HEK293 (cell line): ENCODE data around the gene SLC27A2.

Experiments
- CTCF ChIA-PET: fragments of 350-600 bp; formaldehyde crosslinking; extraction: SDS; loops from one replicate; lab custom pipeline; 2021; ENCODE audit warnings: antibody characterized with exemption; lab: Yijun Ruan, JAX
- POLR2A ChIA-PET: fragments of 300-600 bp; formaldehyde crosslinking; extraction: SDS; loops from one replicate; lab custom pipeline; 2020; ENCODE audit warnings: antibody characterized with exemption, inconsistent platforms; lab: Yijun Ruan, JAX
- H3K27ac ChIP-seq: fragments of 200-500 bp; sonication (Bioruptor generic); 2 replicates; pipeline ENCODE4 v1.5.1; 2014; ENCODE audit warnings: low read depth, low read length, control low read depth, inconsistent platforms; ENCODE audit errors: extremely low read depth
- H3K36me3 ChIP-seq, 2 experiments: fragments of 200-500 bp in 1 of 2; sonication (Bioruptor generic) in 1 of 2; 1 replicate in 1 of 2; 2 replicates in 1 of 2; pipeline ENCODE4 v1.5.1; 2014 to 2017; ENCODE audit warnings: inconsistent platforms in 2 of 2, low read length in 2 of 2; ENCODE audit not compliant: control insufficient read depth in 2 of 2, insufficient read depth in 1 of 2
- H3K4me1 ChIP-seq: fragments of 200-500 bp; sonication (Bioruptor generic); 2 replicates; pipeline ENCODE4 v1.5.1; 2014; ENCODE audit warnings: mild to moderate bottlenecking, low read length, inconsistent platforms; ENCODE audit not compliant: control insufficient read depth, insufficient read depth
- H3K4me3 ChIP-seq: 2 replicates; pipeline ENCODE4 v1.5.1; 2011; ENCODE audit warnings: low read depth, mild to moderate bottlenecking, control low read depth, low read length, moderate library complexity
- H3K9me3 ChIP-seq: fragments of 200-500 bp; sonication (Bioruptor generic); 2 replicates; pipeline ENCODE4 v1.5.1; 2014; ENCODE audit warnings: low read depth, low read length, inconsistent platforms; ENCODE audit not compliant: control insufficient read depth, insufficient read depth
- HOXA7 ChIP-seq: sonication (generic); formaldehyde crosslinking; IDR thresholded peaks from 2 replicates; pipeline ENCODE4 v1.8.1; 2022; ENCODE audit warnings: missing genetic modification reagents, borderline replicate concordance
- MEIS1 ChIP-seq: sonication (generic); formaldehyde crosslinking; IDR thresholded peaks from 2 replicates; pipeline ENCODE4 v1.8.1; 2022; ENCODE audit warnings: missing genetic modification reagents, mild to moderate bottlenecking, borderline replicate concordance
- SP3 ChIP-seq: fragments of 450-650 bp; formaldehyde crosslinking; IDR thresholded peaks from 2 replicates; pipeline ENCODE4 v1.5.1; 2016; ENCODE audit warnings: missing biosample characterization, missing genetic modification characterization
- ZNF114 ChIP-seq: fragments of 450-650 bp; formaldehyde crosslinking; IDR thresholded peaks from 2 replicates; pipeline ENCODE4 v1.5.0; 2017; ENCODE audit warnings: missing biosample characterization, missing genetic modification characterization
- ZNF146 ChIP-seq: fragments of 450-650 bp; formaldehyde crosslinking; IDR thresholded peaks from 2 replicates; pipeline ENCODE4 v1.5.1; 2016; ENCODE audit warnings: missing biosample characterization, missing genetic modification characterization
- ZNF155 ChIP-seq: fragments of 450-650 bp; formaldehyde crosslinking; IDR thresholded peaks from 2 replicates; pipeline ENCODE4 v1.5.1; 2016; ENCODE audit warnings: missing biosample characterization, missing genetic modification characterization
- ZNF2 ChIP-seq: fragments of 450-650 bp; formaldehyde crosslinking; IDR thresholded peaks from 2 replicates; pipeline ENCODE4 v1.5.1; 2016; ENCODE audit warnings: missing biosample characterization, missing genetic modification characterization
- ZNF302 ChIP-seq: fragments of 450-650 bp; formaldehyde crosslinking; IDR thresholded peaks from 2 replicates; pipeline ENCODE4 v1.5.1; 2016; ENCODE audit warnings: missing biosample characterization, missing genetic modification characterization, low read depth
- ZNF366 ChIP-seq: fragments of 450-650 bp; formaldehyde crosslinking; conservative IDR thresholded peaks from 2 replicates; pipeline ENCODE4 v1.5.1; 2016; ENCODE audit warnings: missing biosample characterization, missing genetic modification characterization
- ZNF37A ChIP-seq: fragments of 450-650 bp; IDR thresholded peaks from 2 replicates; pipeline ENCODE4 v1.5.1; 2018; ENCODE audit warnings: missing biosample characterization, missing genetic modification characterization
- ZNF521 ChIP-seq: fragments of 450-650 bp; formaldehyde crosslinking; IDR thresholded peaks from 2 replicates; pipeline ENCODE4 v1.5.1; 2017; ENCODE audit warnings: missing biosample characterization, mild to moderate bottlenecking, missing genetic modification characterization
- ZNF548 ChIP-seq: fragments of 450-650 bp; formaldehyde crosslinking; IDR thresholded peaks from 2 replicates; pipeline ENCODE4 v1.5.1; 2016; ENCODE audit warnings: missing biosample characterization, missing genetic modification characterization
- ZNF558 ChIP-seq: fragments of 450-650 bp; formaldehyde crosslinking; IDR thresholded peaks from 2 replicates; pipeline ENCODE4 v1.5.1; 2016; ENCODE audit warnings: missing biosample characterization, missing genetic modification characterization
- ZNF600 ChIP-seq: fragments of 450-650 bp; formaldehyde crosslinking; IDR thresholded peaks from 2 replicates; pipeline ENCODE4 v1.5.1; 2016; ENCODE audit warnings: missing biosample characterization, missing genetic modification characterization
- ZNF621 ChIP-seq: fragments of 450-650 bp; formaldehyde crosslinking; IDR thresholded peaks from 2 replicates; pipeline ENCODE4 v1.5.1; 2017; ENCODE audit warnings: missing biosample characterization, missing genetic modification characterization
- ZNF670 ChIP-seq: fragments of 450-650 bp; formaldehyde crosslinking; IDR thresholded peaks from 2 replicates; pipeline ENCODE4 v1.5.1; 2016; ENCODE audit warnings: missing biosample characterization, missing genetic modification characterization, low read depth
- TF ChIP-seq, protein P1 (sequence below): fragments of 450-650 bp; formaldehyde crosslinking; IDR thresholded peaks from 2 replicates; pipeline ENCODE4 v1.5.1; 2016; ENCODE audit warnings: missing biosample characterization, missing genetic modification characterization
- TF ChIP-seq, protein P2 (sequence below): fragments of 450-650 bp; formaldehyde crosslinking; IDR thresholded peaks from 2 replicates; pipeline ENCODE4 v1.5.1; 2016; ENCODE audit warnings: missing biosample characterization, missing genetic modification characterization
- TF ChIP-seq, protein P3 (sequence below): fragments of 450-650 bp; formaldehyde crosslinking; IDR thresholded peaks from 2 replicates; pipeline ENCODE4 v1.5.1; 2016; ENCODE audit warnings: missing biosample characterization, missing genetic modification characterization, low read depth

Gene SLC27A2

DNA sequence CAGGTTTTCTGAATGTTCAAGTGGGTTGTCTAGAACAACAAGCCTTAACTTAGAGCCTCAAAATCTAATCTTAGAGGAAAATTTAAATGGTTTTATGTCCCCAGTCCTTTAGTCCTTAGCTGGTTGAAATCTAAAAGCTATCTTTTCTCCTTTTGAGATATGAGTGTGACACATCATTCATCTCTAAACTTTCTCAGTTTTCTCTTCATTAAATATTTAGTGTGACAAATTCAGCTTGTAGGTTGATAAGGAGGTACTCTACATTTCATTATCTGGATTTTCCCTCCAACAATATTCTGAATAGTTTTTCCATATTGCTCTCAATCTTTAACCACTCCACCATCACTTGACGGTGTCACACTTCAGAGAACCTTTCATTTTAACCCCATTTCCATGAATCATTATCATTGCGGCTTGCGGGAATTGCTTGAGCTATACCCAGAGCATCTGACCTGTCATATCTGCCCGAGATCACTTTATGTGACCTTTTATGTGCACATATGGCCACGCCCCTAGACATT, 46.9 kb upstream of the SLC27A2 start:
- no peak overlapping the region for H3K27ac ChIP-seq

DNA sequence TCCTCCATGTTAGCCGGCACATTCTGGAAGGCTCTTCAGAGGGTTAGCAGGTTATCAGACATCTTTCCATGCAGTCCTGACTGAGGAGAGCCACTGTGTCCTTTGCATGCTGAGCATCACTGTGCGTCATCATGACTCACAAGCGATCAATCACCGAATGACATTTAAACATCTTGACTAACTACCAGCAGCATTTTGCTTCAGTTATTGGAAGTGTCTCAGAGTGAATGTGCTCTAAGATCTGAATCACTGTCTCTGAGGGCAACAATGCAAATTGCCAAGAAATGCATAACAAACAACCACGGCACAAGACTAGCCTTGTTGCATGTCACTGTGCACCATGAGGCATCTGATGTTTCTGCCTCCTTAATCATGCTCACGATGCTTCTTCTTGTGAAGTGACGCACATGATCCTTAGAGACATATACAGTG, 44.6 kb upstream of the SLC27A2 start:
- CTCF ChIA-PET = interaction anchor here (0.6 to 1.3 kb wide), 3 partner anchors 8 to 836 kb away, joined by 3 to 4 read pairs (median 3); no protein-coding TSS in a partner anchor
- Histone ChIP-seq H3K9me3 (no peaks in the 10 kb centered on the region), H3K4me1 (no peaks in the 10 kb centered on the region), H3K4me3 (no peak overlapping the region), H3K36me3 (no peaks in the 10 kb centered on the region), H3K27ac (no peak overlapping the region)
- peak; percentile 94 for TF ChIP-seq MEIS1 (CRISPR knock-in tag)
- TF ChIP-seq, protein P1, sequence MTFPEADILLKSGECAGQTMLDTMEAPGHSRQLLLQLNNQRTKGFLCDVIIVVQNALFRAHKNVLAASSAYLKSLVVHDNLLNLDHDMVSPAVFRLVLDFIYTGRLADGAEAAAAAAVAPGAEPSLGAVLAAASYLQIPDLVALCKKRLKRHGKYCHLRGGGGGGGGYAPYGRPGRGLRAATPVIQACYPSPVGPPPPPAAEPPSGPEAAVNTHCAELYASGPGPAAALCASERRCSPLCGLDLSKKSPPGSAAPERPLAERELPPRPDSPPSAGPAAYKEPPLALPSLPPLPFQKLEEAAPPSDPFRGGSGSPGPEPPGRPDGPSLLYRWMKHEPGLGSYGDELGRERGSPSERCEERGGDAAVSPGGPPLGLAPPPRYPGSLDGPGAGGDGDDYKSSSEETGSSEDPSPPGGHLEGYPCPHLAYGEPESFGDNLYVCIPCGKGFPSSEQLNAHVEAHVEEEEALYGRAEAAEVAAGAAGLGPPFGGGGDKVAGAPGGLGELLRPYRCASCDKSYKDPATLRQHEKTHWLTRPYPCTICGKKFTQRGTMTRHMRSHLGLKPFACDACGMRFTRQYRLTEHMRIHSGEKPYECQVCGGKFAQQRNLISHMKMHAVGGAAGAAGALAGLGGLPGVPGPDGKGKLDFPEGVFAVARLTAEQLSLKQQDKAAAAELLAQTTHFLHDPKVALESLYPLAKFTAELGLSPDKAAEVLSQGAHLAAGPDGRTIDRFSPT (tag by site-specific recombination) = peak; percentile 29; the same call in 1 of the 2 replicates
- TF ChIP-seq, protein P2, sequence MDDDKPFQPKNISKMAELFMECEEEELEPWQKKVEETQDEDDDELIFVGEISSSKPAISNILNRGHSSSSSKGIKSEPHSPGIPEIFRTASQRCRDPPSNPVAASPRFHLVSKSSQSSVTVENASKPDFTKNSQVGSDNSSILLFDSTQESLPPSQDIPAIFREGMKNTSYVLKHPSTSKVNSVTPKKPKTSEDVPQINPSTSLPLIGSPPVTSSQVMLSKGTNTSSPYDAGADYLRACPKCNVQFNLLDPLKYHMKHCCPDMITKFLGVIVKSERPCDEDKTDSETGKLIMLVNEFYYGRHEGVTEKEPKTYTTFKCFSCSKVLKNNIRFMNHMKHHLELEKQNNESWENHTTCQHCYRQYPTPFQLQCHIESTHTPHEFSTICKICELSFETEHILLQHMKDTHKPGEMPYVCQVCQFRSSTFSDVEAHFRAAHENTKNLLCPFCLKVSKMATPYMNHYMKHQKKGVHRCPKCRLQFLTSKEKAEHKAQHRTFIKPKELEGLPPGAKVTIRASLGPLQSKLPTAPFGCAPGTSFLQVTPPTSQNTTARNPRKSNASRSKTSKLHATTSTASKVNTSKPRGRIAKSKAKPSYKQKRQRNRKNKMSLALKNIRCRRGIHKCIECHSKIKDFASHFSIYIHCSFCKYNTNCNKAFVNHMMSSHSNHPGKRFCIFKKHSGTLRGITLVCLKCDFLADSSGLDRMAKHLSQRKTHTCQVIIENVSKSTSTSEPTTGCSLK (tag by site-specific recombination) = no peak
- POLR2A ChIA-PET = no interaction called here

More for the DNA sequence above, 46.9 kb upstream of the SLC27A2 start:
- POLR2A ChIA-PET = no interaction called here
- H3K4me1 ChIP-seq = no peaks in the 10 kb centered on the region
- H3K9me3 ChIP-seq = no peaks in the 10 kb centered on the region
- H3K4me3 ChIP-seq = no peak overlapping the region
- TF ChIP-seq ZNF302 (tag by site-specific recombination) (no peak), ZNF670 (tag by site-specific recombination) (no peak), SP3 (no peak), ZNF2 (no peak), ZNF114 (tag by site-specific recombination) (no peak), ZNF548 (no peak), ZNF521 (tag by site-specific recombination) (no peak), ZNF155 (tag by site-specific recombination) (no peak), ZNF366 (no peak), ZNF37A (tag by site-specific recombination) (no peak), ZNF146 (tag by site-specific recombination) (no peak), ZNF621 (tag by site-specific recombination) (no peak), ZNF600 (no peak), HOXA7 (no peak), ZNF558 (tag by site-specific recombination) (no peak)
- TF ChIP-seq, protein P3, sequence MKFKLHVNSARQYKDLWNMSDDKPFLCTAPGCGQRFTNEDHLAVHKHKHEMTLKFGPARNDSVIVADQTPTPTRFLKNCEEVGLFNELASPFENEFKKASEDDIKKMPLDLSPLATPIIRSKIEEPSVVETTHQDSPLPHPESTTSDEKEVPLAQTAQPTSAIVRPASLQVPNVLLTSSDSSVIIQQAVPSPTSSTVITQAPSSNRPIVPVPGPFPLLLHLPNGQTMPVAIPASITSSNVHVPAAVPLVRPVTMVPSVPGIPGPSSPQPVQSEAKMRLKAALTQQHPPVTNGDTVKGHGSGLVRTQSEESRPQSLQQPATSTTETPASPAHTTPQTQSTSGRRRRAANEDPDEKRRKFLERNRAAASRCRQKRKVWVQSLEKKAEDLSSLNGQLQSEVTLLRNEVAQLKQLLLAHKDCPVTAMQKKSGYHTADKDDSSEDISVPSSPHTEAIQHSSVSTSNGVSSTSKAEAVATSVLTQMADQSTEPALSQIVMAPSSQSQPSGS = no peak
- CTCF ChIA-PET = interaction anchor here (0.7 to 0.9 kb wide), 2 partner anchors 18 to 27 kb away, joined by 3 to 4 read pairs; no protein-coding TSS in a partner anchor
- H3K36me3 ChIP-seq = no peaks in the 10 kb centered on the region
